ENCODE data around the gene F8. TPM values are rescaled to one million over a fixed set of nuclear protein-coding genes. Genes with fewer than 3 reads are reported as not detected.
"Not testable (repeated sequence)": the region's sequence is repeated elsewhere in the genome, so short reads cannot be mapped to it uniquely, and the experiment has no call there.

The F8 gene
- total RNA-seq, 5 donors from 2014 or later (not counting 1 experiment from before 2014, with no cell fraction given), result 1.3 to 3.5 (median 2.7) TPM

- H3K4me3 ChIP-seq (ENCODE audit: control insufficient read depth in 1 of 2, extremely low read depth in 1 of 2, low read length in 1 of 2), result no peak overlapping the region
- H3K4me1 ChIP-seq (ENCODE audit: control insufficient read depth in 1 of 2, extremely low read depth in 1 of 2, insufficient read depth in 2 of 2, low read length in 2 of 2), result no peaks in the 10 kb centered on the region
- H3K27ac Mint-ChIP-seq, result no peak overlapping the region
- H3K4me3 Mint-ChIP-seq, result no peak overlapping the region
- H3K4me1 Mint-ChIP-seq, result peaks cover 0 to 22% (median 7%) of the 10 kb centered on the region in 3 donors
- CTCF ChIA-PET, result no interaction called here
- no peaks in the 10 kb centered on the region for H3K9me3 Mint-ChIP-seq
- H3K27ac ChIP-seq (ENCODE audit: low read length), result no peak overlapping the region
- H3K27me3 ChIP-seq (replicated peaks in 1 of 2; ENCODE audit: control insufficient read depth in 2 of 2, extremely low read depth in 1 of 2, insufficient read depth in 2 of 2, low read length in 1 of 2), result no peaks in the 10 kb centered on the region
- no peaks in the 10 kb centered on the region for H3K9me3 ChIP-seq
- DNase-seq (no peak), ATAC-seq (replicated peaks in 1 of 4) (no peak)
- no peaks in the 10 kb centered on the region for H3K36me3 ChIP-seq (ENCODE audit: control insufficient read depth in 2 of 2, extremely low read depth in 1 of 2, insufficient read depth in 1 of 2, low read length in 1 of 2)
- no peaks in the 10 kb centered on the region for H3K36me3 Mint-ChIP-seq
- peaks cover 0 to 13% of the 10 kb centered on the region in 2 donors for H3K27me3 Mint-ChIP-seq
- POLR2A ChIA-PET, result no interaction called here
Observed at GRCh38 chrX:154829134-154829533, 193.4 kb downstream of the F8 start.

- Histone ChIP-seq H3K4me1 (ENCODE audit: control insufficient read depth in 1 of 2, extremely low read depth in 1 of 2, insufficient read depth in 2 of 2, low read length in 2 of 2) (no peaks in the 10 kb centered on the region), H3K9me3 (no peaks in the 10 kb centered on the region), H3K27me3 (replicated peaks in 1 of 2; ENCODE audit: control insufficient read depth in 2 of 2, extremely low read depth in 1 of 2, insufficient read depth in 2 of 2, low read length in 1 of 2) (no peaks in the 10 kb centered on the region), H3K36me3 (ENCODE audit: control insufficient read depth in 2 of 2, extremely low read depth in 1 of 2, insufficient read depth in 1 of 2, low read length in 1 of 2) (no peaks in the 10 kb centered on the region), H3K27ac (ENCODE audit: low read length) (no peak overlapping the region), H3K4me3 (ENCODE audit: control insufficient read depth in 1 of 2, extremely low read depth in 1 of 2, low read length in 1 of 2) (no peak overlapping the region)
- peak overlapping the region in 1 of 2 donors; percentile 66 for H3K27ac Mint-ChIP-seq
- H3K4me1 Mint-ChIP-seq, result peaks cover 0 to 22% (median 7%) of the 10 kb centered on the region in 3 donors
- H3K4me3 Mint-ChIP-seq, result no peak overlapping the region
- H3K27me3 Mint-ChIP-seq, result peaks cover 0 to 13% of the 10 kb centered on the region in 2 donors
- ChIA-PET CTCF (no interaction called here), POLR2A (no interaction called here)
- H3K9me3 Mint-ChIP-seq, result no peaks in the 10 kb centered on the region
- no CpG with 5 or more reads among the region's 2 CpGs for WGBS (ENCODE audit: insufficient coverage)
- no peaks in the 10 kb centered on the region for H3K36me3 Mint-ChIP-seq
- ATAC-seq (replicated peaks in 1 of 4), result no peak
- DNase-seq, result no peak
Observed at GRCh38 chrX:154828016-154828408, 194.5 kb downstream of the F8 start.

GRCh38 chrX:154827194-154828015 is 195.1 kb downstream of the F8 start:
- H3K4me3 Mint-ChIP-seq, result peak overlapping the region in 1 of 3 donors; percentile 17
- peak overlapping the region; percentile 79 to 83 for H3K27ac Mint-ChIP-seq
- WGBS (ENCODE audit: insufficient coverage), result no CpG with 5 or more reads among the region's 4 CpGs
- ChIA-PET CTCF (no interaction called here), POLR2A (no interaction called here)
- no peaks in the 10 kb centered on the region for H3K9me3 ChIP-seq
- H3K4me3 ChIP-seq (ENCODE audit: control insufficient read depth in 1 of 2, extremely low read depth in 1 of 2, low read length in 1 of 2), result no peak overlapping the region
- H3K4me1 Mint-ChIP-seq, result peaks cover 0 to 22% (median 7%) of the 10 kb centered on the region in 3 donors
- no peaks in the 10 kb centered on the region for H3K36me3 ChIP-seq (ENCODE audit: control insufficient read depth in 2 of 2, extremely low read depth in 1 of 2, insufficient read depth in 1 of 2, low read length in 1 of 2)
- H3K27me3 Mint-ChIP-seq, result peaks cover 0 to 9% of the 10 kb centered on the region in 2 donors
- ATAC-seq (replicated peaks in 1 of 4) (peak; percentile 30 to 69 (median 48)), DNase-seq (peak in 1 of 35 experiments; percentile 28)
- no peaks in the 10 kb centered on the region for H3K4me1 ChIP-seq (ENCODE audit: control insufficient read depth in 1 of 2, extremely low read depth in 1 of 2, insufficient read depth in 2 of 2, low read length in 2 of 2)
- H3K36me3 Mint-ChIP-seq, result no peaks in the 10 kb centered on the region
- H3K27me3 ChIP-seq (replicated peaks in 1 of 2; ENCODE audit: control insufficient read depth in 2 of 2, extremely low read depth in 1 of 2, insufficient read depth in 2 of 2, low read length in 1 of 2), result no peaks in the 10 kb centered on the region
- peak overlapping the region; percentile 47 for H3K27ac ChIP-seq (ENCODE audit: low read length)
- no peaks in the 10 kb centered on the region for H3K9me3 Mint-ChIP-seq

- H3K27me3 ChIP-seq (replicated peaks in 1 of 2; ENCODE audit: control insufficient read depth in 2 of 2, extremely low read depth in 1 of 2, insufficient read depth in 2 of 2, low read length in 1 of 2); H3K36me3 ChIP-seq (ENCODE audit: control insufficient read depth in 2 of 2, extremely low read depth in 1 of 2, insufficient read depth in 1 of 2, low read length in 1 of 2); POLR2A ChIA-PET; H3K4me3 ChIP-seq (ENCODE audit: control insufficient read depth in 1 of 2, extremely low read depth in 1 of 2, low read length in 1 of 2); H3K27me3 Mint-ChIP-seq; H3K4me3 Mint-ChIP-seq; H3K27ac ChIP-seq (ENCODE audit: low read length); DNase-seq; H3K9me3 ChIP-seq; H3K4me1 ChIP-seq (ENCODE audit: control insufficient read depth in 1 of 2, extremely low read depth in 1 of 2, insufficient read depth in 2 of 2, low read length in 2 of 2); H3K9me3 Mint-ChIP-seq; H3K36me3 Mint-ChIP-seq; H3K27ac Mint-ChIP-seq; ATAC-seq (replicated peaks in 1 of 4); CTCF ChIA-PET: not testable (repeated sequence)
- no CpG with 5 or more reads among the region's 3 CpGs for WGBS (ENCODE audit: insufficient coverage)
- peaks cover 0 to 22% (median 7%) of the 10 kb centered on the region in 3 donors for H3K4me1 Mint-ChIP-seq
Observed at GRCh38 chrX:154825586-154825985, 196.9 kb downstream of the F8 start.

GRCh38 chrX:154824638-154825037 is 197.9 kb downstream of the F8 start:
- H3K9me3 ChIP-seq, result no peaks in the 10 kb centered on the region
- DNase-seq (no peak), ATAC-seq (replicated peaks in 1 of 4) (no peak)
- H3K27me3 Mint-ChIP-seq, result no peaks in the 10 kb centered on the region
- no peaks in the 10 kb centered on the region for H3K36me3 Mint-ChIP-seq
- H3K4me3 ChIP-seq (ENCODE audit: control insufficient read depth in 1 of 2, extremely low read depth in 1 of 2, low read length in 1 of 2), result no peak overlapping the region
- no peak overlapping the region for H3K4me3 Mint-ChIP-seq
- no peaks in the 10 kb centered on the region for H3K36me3 ChIP-seq (ENCODE audit: control insufficient read depth in 2 of 2, extremely low read depth in 1 of 2, insufficient read depth in 1 of 2, low read length in 1 of 2)
- H3K27ac Mint-ChIP-seq, result no peak overlapping the region
- H3K27ac ChIP-seq (ENCODE audit: low read length), result no peak overlapping the region
- H3K9me3 Mint-ChIP-seq, result no peaks in the 10 kb centered on the region
- no peaks in the 10 kb centered on the region for H3K4me1 ChIP-seq (ENCODE audit: control insufficient read depth in 1 of 2, extremely low read depth in 1 of 2, insufficient read depth in 2 of 2, low read length in 2 of 2)
- peaks cover 0 to 22% (median 7%) of the 10 kb centered on the region in 3 donors for H3K4me1 Mint-ChIP-seq
- CTCF ChIA-PET, result no interaction called here
- WGBS (ENCODE audit: insufficient coverage), result no CpG with 5 or more reads among the region's 1 CpG
- POLR2A ChIA-PET, result no interaction called here
- no peaks in the 10 kb centered on the region for H3K27me3 ChIP-seq (replicated peaks in 1 of 2; ENCODE audit: control insufficient read depth in 2 of 2, extremely low read depth in 1 of 2, insufficient read depth in 2 of 2, low read length in 1 of 2)

- ATAC-seq (replicated peaks in 1 of 4), result no peak
- peaks cover 0 to 3% of the 10 kb centered on the region in 2 donors for H3K27me3 Mint-ChIP-seq
- WGBS (ENCODE audit: insufficient coverage), result 100% methylated on average over 1 of the region's 3 CpGs
Observed at GRCh38 chrX:154822029-154822428, 200.5 kb downstream of the F8 start.

More at GRCh38 chrX:154822029-154822428, 200.5 kb downstream of the F8 start:
- ChIA-PET POLR2A (no interaction called here), CTCF (interaction anchor here (0.5 to 1.0 kb wide), 2 partner anchors 9 to 19 kb away, joined by 3 to 5 read pairs; no protein-coding TSS in a partner anchor)
- no peak overlapping the region for H3K4me3 ChIP-seq (ENCODE audit: control insufficient read depth in 1 of 2, extremely low read depth in 1 of 2, low read length in 1 of 2)
- no peak for DNase-seq
- no peaks in the 10 kb centered on the region for H3K36me3 ChIP-seq (ENCODE audit: control insufficient read depth in 2 of 2, extremely low read depth in 1 of 2, insufficient read depth in 1 of 2, low read length in 1 of 2)
- H3K27me3 ChIP-seq (replicated peaks in 1 of 2; ENCODE audit: control insufficient read depth in 2 of 2, extremely low read depth in 1 of 2, insufficient read depth in 2 of 2, low read length in 1 of 2), result no peaks in the 10 kb centered on the region
- no peaks in the 10 kb centered on the region for H3K9me3 Mint-ChIP-seq
- H3K4me1 Mint-ChIP-seq, result peaks cover 0 to 2% (median 0%) of the 10 kb centered on the region in 3 donors
- H3K27ac ChIP-seq (ENCODE audit: low read length), result no peak overlapping the region
- H3K9me3 ChIP-seq, result no peaks in the 10 kb centered on the region
- no peaks in the 10 kb centered on the region for H3K4me1 ChIP-seq (ENCODE audit: control insufficient read depth in 1 of 2, extremely low read depth in 1 of 2, insufficient read depth in 2 of 2, low read length in 2 of 2)
- H3K36me3 Mint-ChIP-seq, result no peaks in the 10 kb centered on the region
- no peak overlapping the region for H3K27ac Mint-ChIP-seq
- no peak overlapping the region for H3K4me3 Mint-ChIP-seq

All from T-cell (primary cell).